Cardiac septum (tissue), 1 donor: Measurements from ENCODE around the gene FANCC. TPM values are rescaled to one million over a fixed set of nuclear protein-coding genes. Genes with fewer than 3 reads are reported as not detected.

Source experiments
- DNase-seq: peaks from one replicate; pipeline ENCODE4 v3.0.0-alpha.2; 2020; ENCODE audit warnings: low spot score
- intact Hi-C: fragments of 100-400 bp; cut with DNase I; formaldehyde crosslinking; loops from one replicate; pipeline ENCODE4 v1.14.0; 2022
- total RNA-seq: library from RNA; stranded (reverse); fragmentation: NEBNext Ultra II Directional; extraction: Animal tissue kit (Norgen Biotek cat#: 25700); gene quantifications from one replicate; pipeline ENCODE4 v1.2.1, GENCODE V29; 2021
- donor health status: DM: no; HTN: no; CAD: no.

The FANCC gene
- total RNA-seq, 1 donor from 2014 or later = 4.3 TPM

GRCh38 chr9:95085036-95085770 lies 232.3 kb downstream of the FANCC start:
- intact Hi-C loops = no loop called here
- no peak for DNase-seq

GRCh38 chr9:95084254-95084934 lies 233.1 kb downstream of the FANCC start:
- DNase-seq = peak; percentile 75
- intact Hi-C loops = no loop called here

- DNase-seq = no peak
- intact Hi-C loops = no loop called here
Observed at GRCh38 chr9:95083086-95083768, 234.3 kb downstream of the FANCC start.

GRCh38 chr9:95082401-95083084 lies 235.0 kb downstream of the FANCC start:
- intact Hi-C loops = no loop called here
- DNase-seq = no peak

- intact Hi-C loops = no loop called here
- DNase-seq = no peak
Observed at GRCh38 chr9:95081998-95082397, 235.5 kb downstream of the FANCC start.

GRCh38 chr9:95080961-95081647 lies 236.4 kb downstream of the FANCC start:
- peak; percentile 26 for DNase-seq
- intact Hi-C loops = no loop called here

GRCh38 chr9:95079461-95079860 lies 238.0 kb downstream of the FANCC start:
- intact Hi-C loops = loop anchor here (5.0 kb wide), 1 partner anchor 52 kb away; no protein-coding TSS in a partner anchor
- DNase-seq = peak; percentile 66

- intact Hi-C loops = loop anchor here (5.0 kb wide), 1 partner anchor 52 kb away; no protein-coding TSS in a partner anchor
- peak; percentile 72 for DNase-seq
Observed at GRCh38 chr9:95078939-95079338, 238.6 kb downstream of the FANCC start.

GRCh38 chr9:95078511-95078910 lies 239.0 kb downstream of the FANCC start:
- intact Hi-C loops = loop anchor here (5.0 kb wide), 1 partner anchor 51 kb away; no protein-coding TSS in a partner anchor
- peak; percentile 73 for DNase-seq

GRCh38 chr9:95077766-95078370 lies 239.6 kb downstream of the FANCC start:
- peak; percentile 70 for DNase-seq
- intact Hi-C loops = loop anchor here (5.0 kb wide), 1 partner anchor 51 kb away; no protein-coding TSS in a partner anchor

- intact Hi-C loops = loop anchor here (5.0 kb wide), 1 partner anchor 50 kb away; no protein-coding TSS in a partner anchor
- DNase-seq = peak; percentile 77
Observed at GRCh38 chr9:95077053-95077765, 240.3 kb downstream of the FANCC start.

GRCh38 chr9:95076696-95077052 lies 240.8 kb downstream of the FANCC start:
- peak; percentile 63 for DNase-seq
- intact Hi-C loops = loop anchor here (5.0 kb wide), 1 partner anchor 49 kb away; no protein-coding TSS in a partner anchor

- intact Hi-C loops = loop anchor here (5.0 kb wide), 1 partner anchor 48 kb away; no protein-coding TSS in a partner anchor
- peak; percentile 64 for DNase-seq
Observed at GRCh38 chr9:95075700-95076099, 241.8 kb downstream of the FANCC start.

GRCh38 chr9:95074632-95075031 lies 242.9 kb downstream of the FANCC start:
- peak; percentile 73 for DNase-seq
- intact Hi-C loops = loop anchor here (5.0 kb wide), 1 partner anchor 47 kb away; no protein-coding TSS in a partner anchor

GRCh38 chr9:95073918-95074317 lies 243.6 kb downstream of the FANCC start:
- intact Hi-C loops = no loop called here
- peak; percentile 60 for DNase-seq

GRCh38 chr9:95073042-95073607 lies 244.4 kb downstream of the FANCC start:
- DNase-seq = peak; percentile 76
- intact Hi-C loops = no loop called here

GRCh38 chr9:95071925-95072324 lies 245.6 kb downstream of the FANCC start:
- intact Hi-C loops = no loop called here
- peak; percentile 49 for DNase-seq

GRCh38 chr9:95071450-95071849 lies 246.1 kb downstream of the FANCC start:
- intact Hi-C loops = no loop called here
- no peak for DNase-seq
